T-cell (primary cell): Measurements from ENCODE around the gene SCLT1. TPM values are rescaled to one million over a fixed set of nuclear protein-coding genes. Genes with fewer than 3 reads are reported as not detected.
"Not testable (repeated sequence)": the region's sequence is repeated elsewhere in the genome, so short reads cannot be mapped to it uniquely, and the experiment has no call there.

Source experiments
- ATAC-seq, 4 experiments: fragments of 200-7000 bp in 3 of 4; fragments of 150-1000 bp in 1 of 4; cut with Tn5 transposase; replicated peaks in 1 of 4; 1 replicate in 3 of 4; 2 replicates in 1 of 4; pipeline ENCODE4 v1.10.0; 2021; ENCODE audit warnings: moderate library complexity in 3 of 4, mild to moderate bottlenecking in 2 of 4, moderate number of reproducible peaks in 1 of 4
- CTCF ChIA-PET, 2 donors: fragments of 300-600 bp; sonication (Branson Sonifier 250); formaldehyde crosslinking; loops; one replicate each; lab custom pipeline; 2022; ENCODE audit warnings: antibody characterized with exemption in 2 of 2; lab: Charles Lee
- POLR2A ChIA-PET, 2 donors: fragments of 300-600 bp; sonication (Branson Sonifier 250); formaldehyde crosslinking; loops; one replicate each; lab custom pipeline; 2022; ENCODE audit warnings: antibody characterized with exemption in 2 of 2; lab: Charles Lee
- DNase-seq, 35 experiments: peaks; one replicate each; pipeline versions ENCODE4 v3.0.0 to v3.0.0-alpha.2; 2013 to 2023
- H3K27ac ChIP-seq: one replicate; pipeline ENCODE4 v1.5.1; 2013; ENCODE audit warnings: low read length
- H3K27me3 ChIP-seq, 2 experiments: replicated peaks in 1 of 2; 1 replicate in 1 of 2; 2 replicates in 1 of 2; pipeline versions ENCODE4 v1.6.1 to v1.7.0; 2013; ENCODE audit warnings: low read length in 1 of 2, mixed read lengths in 1 of 2; ENCODE audit not compliant: control insufficient read depth in 2 of 2, insufficient read depth in 2 of 2; ENCODE audit errors: extremely low read depth in 1 of 2
- H3K36me3 ChIP-seq, 2 donors: 1 replicate in 1 of 2; 2 replicates in 1 of 2; pipeline versions ENCODE4 v1.6.1 to v1.7.0; 2013; ENCODE audit warnings: low read length in 1 of 2; ENCODE audit not compliant: control insufficient read depth in 2 of 2, insufficient read depth in 1 of 2; ENCODE audit errors: extremely low read depth in 1 of 2
- H3K4me1 ChIP-seq, 2 experiments: 1 replicate in 1 of 2; 2 replicates in 1 of 2; pipeline versions ENCODE4 v1.6.1 to v1.7.0; 2013; ENCODE audit warnings: low read length in 2 of 2, mixed read lengths in 1 of 2; ENCODE audit not compliant: insufficient read depth in 2 of 2, control insufficient read depth in 1 of 2; ENCODE audit errors: extremely low read depth in 1 of 2
- H3K4me3 ChIP-seq, 2 donors: 1 replicate in 1 of 2; 2 replicates in 1 of 2; pipeline versions ENCODE4 v1.5.1 to v1.7.0; 2013; ENCODE audit warnings: mild to moderate bottlenecking in 2 of 2, low read length in 1 of 2, moderate library complexity in 1 of 2; ENCODE audit not compliant: control insufficient read depth in 1 of 2; ENCODE audit errors: extremely low read depth in 1 of 2
- H3K9me3 ChIP-seq: 2 replicates; pipeline ENCODE4 v1.7.0; 2013
- H3K27ac Mint-ChIP-seq, 2 donors: one replicate each; pipeline ENCODE4 v1.8.0; 2020 to 2021; ENCODE audit warnings: mild to moderate bottlenecking in 2 of 2, mixed read lengths in 2 of 2
- H3K27me3 Mint-ChIP-seq, 2 donors: one replicate each; pipeline ENCODE4 v1.8.0; 2021 to 2022; ENCODE audit warnings: mixed read lengths in 2 of 2
- H3K36me3 Mint-ChIP-seq: one replicate; pipeline ENCODE4 v1.8.0; 2021; ENCODE audit warnings: mixed read lengths
- H3K4me1 Mint-ChIP-seq, 3 donors: one replicate each; pipeline ENCODE4 v1.8.0; 2020 to 2022; ENCODE audit warnings: mixed read lengths in 3 of 3, mild to moderate bottlenecking in 1 of 3
- H3K4me3 Mint-ChIP-seq, 3 donors: one replicate each; pipeline ENCODE4 v1.8.0; 2020 to 2022; ENCODE audit warnings: mild to moderate bottlenecking in 3 of 3, mixed read lengths in 3 of 3, moderate library complexity in 3 of 3
- H3K9me3 Mint-ChIP-seq, 3 donors: one replicate each; pipeline ENCODE4 v1.8.0; 2020 to 2022; ENCODE audit warnings: mixed read lengths in 3 of 3
- WGBS: methylation state at CpG from one replicate; pipeline ENCODE4 v1.1.5; 2013; ENCODE audit warnings: missing lambda C conversion rate; ENCODE audit not compliant: insufficient coverage; 5-methylcytosine and 5-hydroxymethylcytosine counted together
- total RNA-seq, 35 experiments: library from RNA in 6 of 35; stranded (reverse) in 6 of 35; fragments of 120-200 nt in 1 of 35; gene quantifications; one replicate each; pipeline versions ENCODE4 v1.2.1 to v1.2.4 and lab custom pipeline; 2013 to 2026

The SCLT1 gene
- total RNA-seq, 5 donors from 2014 or later (not counting 1 experiment from before 2014, with no cell fraction given) = 16.2 to 25.8 (median 20.2) TPM

DNA sequence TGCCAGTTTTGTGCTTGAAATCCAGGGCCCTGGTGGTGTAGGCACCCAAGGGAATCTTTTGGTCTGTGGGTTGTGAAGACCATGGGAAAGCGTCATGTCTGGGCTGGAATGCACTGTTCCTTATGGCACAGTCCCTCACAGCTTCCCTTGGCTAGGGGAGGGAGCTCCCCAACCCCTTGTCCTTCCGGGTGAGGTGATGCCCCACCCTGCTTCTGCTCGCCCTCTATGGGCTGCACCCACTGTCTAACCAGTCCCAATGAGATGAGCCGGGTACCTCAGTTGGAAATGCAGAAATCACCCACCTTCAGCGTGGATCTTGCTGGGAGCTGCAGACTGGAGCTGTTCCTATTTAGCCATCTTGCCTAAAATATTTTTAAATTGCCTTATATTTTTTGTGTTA is 33.3 kb upstream of the SCLT1 start:
- H3K4me3 Mint-ChIP-seq, H3K9me3 Mint-ChIP-seq, DNase-seq, H3K4me1 ChIP-seq, H3K27ac ChIP-seq, H3K27ac Mint-ChIP-seq, H3K4me1 Mint-ChIP-seq, H3K4me3 ChIP-seq, H3K27me3 ChIP-seq, POLR2A ChIA-PET, ATAC-seq, H3K9me3 ChIP-seq, H3K27me3 Mint-ChIP-seq, CTCF ChIA-PET, H3K36me3 ChIP-seq: not testable (repeated sequence)
- WGBS = 93% methylated on average over 4 of the region's 5 CpGs
- peaks cover 13% of the 10 kb centered on the region for H3K36me3 Mint-ChIP-seq

GRCh38 chr4:129117705-129118104 is 24.4 kb upstream of the SCLT1 start:
- Mint-ChIP-seq H3K4me3 (no peak overlapping the region), H3K27ac (no peak overlapping the region), H3K36me3 (peaks cover 18% of the 10 kb centered on the region), H3K9me3 (no peaks in the 10 kb centered on the region), H3K27me3 (no peaks in the 10 kb centered on the region), H3K4me1 (no peaks in the 10 kb centered on the region)
- Histone ChIP-seq H3K36me3 (peaks cover 0 to 4% of the 10 kb centered on the region in 2 donors), H3K4me3 (no peak overlapping the region), H3K27me3 (no peaks in the 10 kb centered on the region), H3K9me3 (no peaks in the 10 kb centered on the region), H3K27ac (no peak overlapping the region), H3K4me1 (no peaks in the 10 kb centered on the region)
- no peak for DNase-seq
- 93% methylated on average over 5 of the region's 5 CpGs for WGBS
- no peak for ATAC-seq
- ChIA-PET POLR2A (no interaction called here), CTCF (no interaction called here)

DNA sequence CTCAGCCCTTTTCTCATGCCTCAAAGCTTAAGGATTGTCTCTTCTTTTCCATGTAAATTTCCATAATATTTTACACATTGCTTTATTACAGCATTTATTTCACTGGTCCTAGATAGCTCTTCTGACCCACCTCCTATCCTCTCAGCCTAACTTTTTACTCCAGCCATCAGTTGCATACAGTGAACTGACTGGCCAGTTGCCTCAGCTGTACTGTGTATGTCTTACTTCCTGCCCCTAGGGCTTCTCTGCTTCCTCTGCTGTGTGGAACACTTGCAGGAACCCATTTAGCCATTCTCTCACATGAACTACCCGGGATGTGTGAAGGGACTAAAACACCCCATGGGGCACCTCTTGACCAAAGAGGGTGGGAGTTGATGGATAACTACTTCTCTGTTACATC is 20.6 kb upstream of the SCLT1 start:
- Histone ChIP-seq H3K27ac (no peak overlapping the region), H3K4me1 (no peaks in the 10 kb centered on the region), H3K27me3 (no peaks in the 10 kb centered on the region), H3K36me3 (peaks cover 5 to 12% of the 10 kb centered on the region in 2 donors), H3K9me3 (no peaks in the 10 kb centered on the region), H3K4me3 (no peak overlapping the region)
- ATAC-seq (no peak), DNase-seq (no peak)
- POLR2A ChIA-PET = interaction anchor here in 1 of 2 donors (0.6 kb wide), 1 partner anchor 279 kb away, joined by 10 read pairs; no protein-coding TSS in a partner anchor
- no CpG with 5 or more reads among the region's 1 CpG for WGBS
- CTCF ChIA-PET = interaction anchor here in 1 of 2 donors (0.6 kb wide), 1 partner anchor 299 kb away, joined by 6 read pairs; no protein-coding TSS in a partner anchor
- Mint-ChIP-seq H3K4me1 (no peaks in the 10 kb centered on the region), H3K36me3 (peaks cover 36% of the 10 kb centered on the region), H3K9me3 (no peaks in the 10 kb centered on the region), H3K27me3 (no peaks in the 10 kb centered on the region), H3K27ac (no peak overlapping the region), H3K4me3 (no peak overlapping the region)

DNA sequence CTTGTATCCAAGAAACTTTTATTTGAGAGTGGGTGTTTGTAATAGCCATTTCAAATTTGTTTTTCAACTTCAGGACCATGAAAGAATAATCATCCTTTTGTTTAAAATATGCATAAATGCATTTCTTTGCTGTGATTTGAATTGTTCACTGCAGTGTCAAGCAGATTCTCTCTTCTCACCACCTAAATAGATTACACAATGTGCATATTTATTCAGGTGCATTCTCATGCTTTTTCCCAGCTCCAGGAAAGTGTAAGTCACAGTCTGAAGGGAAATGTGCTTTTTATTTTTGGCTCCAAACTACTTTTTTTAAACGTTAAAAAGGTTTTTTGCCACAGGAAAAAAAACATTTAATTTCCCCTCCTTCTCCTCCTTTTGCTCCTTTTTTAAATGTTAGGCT is 20.1 kb upstream of the SCLT1 start:
- H3K4me1 ChIP-seq = no peaks in the 10 kb centered on the region
- peaks cover 36% of the 10 kb centered on the region for H3K36me3 Mint-ChIP-seq
- H3K4me3 ChIP-seq = no peak overlapping the region
- H3K4me1 Mint-ChIP-seq = no peaks in the 10 kb centered on the region
- no CpG with 5 or more reads among the region's 1 CpG for WGBS
- no peak for DNase-seq
- no peaks in the 10 kb centered on the region for H3K9me3 Mint-ChIP-seq
- ChIA-PET POLR2A (no interaction called here), CTCF (interaction anchor here in 1 of 2 donors (0.6 kb wide), 1 partner anchor 298 kb away, joined by 6 read pairs; no protein-coding TSS in a partner anchor)
- H3K27me3 Mint-ChIP-seq = no peaks in the 10 kb centered on the region
- no peak overlapping the region for H3K4me3 Mint-ChIP-seq
- no peaks in the 10 kb centered on the region for H3K27me3 ChIP-seq
- no peaks in the 10 kb centered on the region for H3K9me3 ChIP-seq
- H3K27ac Mint-ChIP-seq = no peak overlapping the region
- no peak for ATAC-seq
- H3K36me3 ChIP-seq = peaks cover 6 to 12% of the 10 kb centered on the region in 2 donors
- no peak overlapping the region for H3K27ac ChIP-seq

DNA sequence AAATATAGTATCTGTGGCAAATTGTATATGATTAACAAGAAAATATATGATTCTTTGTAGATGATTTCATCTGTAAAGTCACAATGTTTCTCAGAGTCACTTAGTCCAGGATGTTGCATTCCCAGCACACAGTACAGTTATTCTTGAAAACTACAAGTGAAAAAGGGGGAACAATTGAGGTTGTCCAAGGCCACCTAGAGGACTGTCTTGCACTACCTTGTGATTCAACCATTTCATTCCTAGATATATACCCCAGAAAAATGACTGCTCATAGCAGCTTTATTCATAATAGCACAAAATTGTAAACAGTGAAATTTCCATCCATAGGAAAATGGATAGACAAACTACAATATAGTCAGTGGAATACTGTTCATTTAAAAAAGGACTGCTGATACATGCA is 18.6 kb upstream of the SCLT1 start:
- Histone ChIP-seq H3K4me3 (no peak overlapping the region), H3K27me3 (no peaks in the 10 kb centered on the region), H3K27ac (no peak overlapping the region), H3K9me3 (no peaks in the 10 kb centered on the region), H3K36me3 (peaks cover 2 to 12% of the 10 kb centered on the region in 2 donors), H3K4me1 (no peaks in the 10 kb centered on the region)
- Mint-ChIP-seq H3K27ac (no peak overlapping the region), H3K4me1 (no peaks in the 10 kb centered on the region), H3K4me3 (no peak overlapping the region), H3K9me3 (no peaks in the 10 kb centered on the region), H3K27me3 (no peaks in the 10 kb centered on the region), H3K36me3 (peaks cover 33% of the 10 kb centered on the region)
- no peak for DNase-seq
- ChIA-PET CTCF (interaction anchor here in 1 of 2 donors (0.6 kb wide), 1 partner anchor 1001 kb away, joined by 3 read pairs; no protein-coding TSS in a partner anchor), POLR2A (no interaction called here)
- no peak for ATAC-seq

DNA sequence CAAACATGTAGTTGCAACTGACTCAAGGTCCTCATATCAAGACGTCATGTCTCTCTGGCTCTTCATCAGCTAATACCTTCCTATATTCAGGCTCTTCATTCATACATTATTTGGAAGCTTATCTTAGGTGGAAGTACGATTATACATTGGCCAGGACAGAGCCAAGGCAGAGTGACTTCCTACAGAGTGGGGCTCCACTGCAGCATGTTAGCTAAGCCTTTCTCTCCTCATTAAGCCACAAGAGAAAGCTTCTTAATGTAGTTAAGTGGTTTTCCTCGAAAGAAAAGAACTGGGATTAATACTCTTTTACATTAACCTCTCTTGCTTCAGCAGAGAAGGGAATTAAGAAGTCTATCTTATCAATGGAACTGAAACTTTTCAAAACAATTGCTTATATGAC is 17.6 kb upstream of the SCLT1 start:
- CTCF ChIA-PET = no interaction called here
- H3K27me3 Mint-ChIP-seq = no peaks in the 10 kb centered on the region
- POLR2A ChIA-PET = interaction anchor here in 1 of 2 donors (0.7 kb wide), 1 partner anchor 590 kb away, joined by 4 read pairs; no protein-coding TSS in a partner anchor
- no peaks in the 10 kb centered on the region for H3K4me1 Mint-ChIP-seq
- no CpG with 5 or more reads among the region's 3 CpGs for WGBS
- H3K4me3 Mint-ChIP-seq = no peak overlapping the region
- DNase-seq (no peak), ATAC-seq (no peak)
- Histone ChIP-seq H3K9me3 (no peaks in the 10 kb centered on the region), H3K4me3 (no peak overlapping the region), H3K36me3 (peaks cover 2 to 12% of the 10 kb centered on the region in 2 donors), H3K27ac (no peak overlapping the region), H3K27me3 (no peaks in the 10 kb centered on the region), H3K4me1 (no peaks in the 10 kb centered on the region)
- peaks cover 33% of the 10 kb centered on the region for H3K36me3 Mint-ChIP-seq
- no peaks in the 10 kb centered on the region for H3K9me3 Mint-ChIP-seq
- H3K27ac Mint-ChIP-seq = no peak overlapping the region
